ENCODE data around the gene MUCL3.

Gene MUCL3

GRCh38 chr6:30979690-30980089, 38.9 kb downstream of the MUCL3 start:
- Histone ChIP-seq H3K79me2 (ENCODE audit: insufficient read depth, low read length) (no peaks in the 10 kb centered on the region), H3K4me3 (ENCODE audit: low read depth, low read length, poor library complexity, severe bottlenecking) (no peak overlapping the region), H3K9me2 (ENCODE audit: low read depth, low read length) (no peaks in the 10 kb centered on the region), H3K36me3 (ENCODE audit: insufficient read depth, low read length) (no peaks in the 10 kb centered on the region), H2AFZ (ENCODE audit: low read length) (no peak overlapping the region), H4K20me1 (ENCODE audit: insufficient read depth, low read length) (no peaks in the 10 kb centered on the region), H3K4me2 (ENCODE audit: low read length) (no peak overlapping the region), H3K4me1 (ENCODE audit: insufficient read depth, low read length, severe bottlenecking) (no peaks in the 10 kb centered on the region), H3F3A (ENCODE audit: insufficient read depth, low read length) (no peaks in the 10 kb centered on the region), H3K27me3 (ENCODE audit: insufficient read depth, low read length) (no peaks in the 10 kb centered on the region; the same call in 1 of the 2 replicates), H3K9ac (ENCODE audit: low read length) (no peak overlapping the region), H3K27ac (ENCODE audit: low read depth, low read length, poor library complexity, severe bottlenecking) (no peak overlapping the region), H3K9me3 (ENCODE audit: low read length) (no peaks in the 10 kb centered on the region)
- no peak for TF ChIP-seq EZH2 (IDR thresholded peaks at IDR 0.05; ENCODE audit: borderline replicate concordance, low read length)

DNA sequence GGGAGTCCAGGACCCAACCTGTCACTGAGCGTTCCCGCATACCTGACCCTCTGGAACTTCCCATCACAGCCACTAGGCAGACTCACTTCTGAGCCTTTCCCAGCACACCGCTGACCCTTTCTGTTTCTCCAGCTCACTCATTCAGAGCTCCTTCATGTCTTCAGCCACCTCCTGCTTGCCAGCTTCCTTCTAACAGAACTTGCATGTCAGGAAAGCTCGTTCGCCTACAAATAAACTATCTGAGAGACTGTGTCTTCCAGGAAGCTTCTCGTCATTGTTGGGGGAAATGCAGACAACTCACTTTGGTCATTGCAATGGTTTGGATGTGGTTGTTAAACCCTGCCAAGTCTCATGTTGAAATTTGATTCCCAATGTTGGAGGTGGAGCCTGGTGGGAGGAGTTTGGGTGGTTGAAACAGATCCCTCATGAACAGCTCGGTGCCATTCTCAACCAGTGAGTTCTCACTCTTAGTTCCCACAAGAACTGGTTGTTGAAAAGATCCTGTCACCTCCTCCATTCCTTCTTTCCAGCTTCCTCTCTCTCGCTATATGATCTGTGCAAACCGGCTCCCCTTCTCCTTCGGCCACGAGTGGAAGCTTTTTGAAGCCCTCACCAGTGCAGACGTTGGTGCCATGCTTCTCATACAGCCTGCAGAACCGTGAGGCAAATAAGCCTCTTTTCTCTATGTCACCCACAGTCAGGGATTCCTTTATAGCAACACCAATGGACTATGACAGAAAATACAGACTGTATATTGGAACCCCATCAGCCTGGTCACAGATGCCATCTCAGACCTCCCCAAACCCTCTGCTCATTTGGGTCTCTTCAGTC, 41.4 kb downstream of the MUCL3 start:
- no peaks in the 10 kb centered on the region for H4K20me1 ChIP-seq (ENCODE audit: insufficient read depth, low read length)
- no peaks in the 10 kb centered on the region; the same call in 1 of the 2 replicates for H3K27me3 ChIP-seq (ENCODE audit: insufficient read depth, low read length)
- no peak overlapping the region for H3K4me3 ChIP-seq (ENCODE audit: low read depth, low read length, poor library complexity, severe bottlenecking)
- no peak overlapping the region for H2AFZ ChIP-seq (ENCODE audit: low read length)
- no peak overlapping the region for H3K4me2 ChIP-seq (ENCODE audit: low read length)
- H3K9me2 ChIP-seq (ENCODE audit: low read depth, low read length) = no peaks in the 10 kb centered on the region
- H3K79me2 ChIP-seq (ENCODE audit: insufficient read depth, low read length) = no peaks in the 10 kb centered on the region
- no peak overlapping the region for H3K27ac ChIP-seq (ENCODE audit: low read depth, low read length, poor library complexity, severe bottlenecking)
- no peaks in the 10 kb centered on the region for H3K36me3 ChIP-seq (ENCODE audit: insufficient read depth, low read length)
- H3K9ac ChIP-seq (ENCODE audit: low read length) = no peak overlapping the region
- H3F3A ChIP-seq (ENCODE audit: insufficient read depth, low read length) = no peaks in the 10 kb centered on the region
- H3K9me3 ChIP-seq (ENCODE audit: low read length) = no peaks in the 10 kb centered on the region
- TF ChIP-seq EZH2 (IDR thresholded peaks at IDR 0.05; ENCODE audit: borderline replicate concordance, low read length) = no peak
- TF ChIP-seq, protein P1, sequence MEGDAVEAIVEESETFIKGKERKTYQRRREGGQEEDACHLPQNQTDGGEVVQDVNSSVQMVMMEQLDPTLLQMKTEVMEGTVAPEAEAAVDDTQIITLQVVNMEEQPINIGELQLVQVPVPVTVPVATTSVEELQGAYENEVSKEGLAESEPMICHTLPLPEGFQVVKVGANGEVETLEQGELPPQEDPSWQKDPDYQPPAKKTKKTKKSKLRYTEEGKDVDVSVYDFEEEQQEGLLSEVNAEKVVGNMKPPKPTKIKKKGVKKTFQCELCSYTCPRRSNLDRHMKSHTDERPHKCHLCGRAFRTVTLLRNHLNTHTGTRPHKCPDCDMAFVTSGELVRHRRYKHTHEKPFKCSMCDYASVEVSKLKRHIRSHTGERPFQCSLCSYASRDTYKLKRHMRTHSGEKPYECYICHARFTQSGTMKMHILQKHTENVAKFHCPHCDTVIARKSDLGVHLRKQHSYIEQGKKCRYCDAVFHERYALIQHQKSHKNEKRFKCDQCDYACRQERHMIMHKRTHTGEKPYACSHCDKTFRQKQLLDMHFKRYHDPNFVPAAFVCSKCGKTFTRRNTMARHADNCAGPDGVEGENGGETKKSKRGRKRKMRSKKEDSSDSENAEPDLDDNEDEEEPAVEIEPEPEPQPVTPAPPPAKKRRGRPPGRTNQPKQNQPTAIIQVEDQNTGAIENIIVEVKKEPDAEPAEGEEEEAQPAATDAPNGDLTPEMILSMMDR (IDR thresholded peaks at IDR 0.05; ENCODE audit: low read length) = no peak
- no peaks in the 10 kb centered on the region for H3K4me1 ChIP-seq (ENCODE audit: insufficient read depth, low read length, severe bottlenecking)

DNA sequence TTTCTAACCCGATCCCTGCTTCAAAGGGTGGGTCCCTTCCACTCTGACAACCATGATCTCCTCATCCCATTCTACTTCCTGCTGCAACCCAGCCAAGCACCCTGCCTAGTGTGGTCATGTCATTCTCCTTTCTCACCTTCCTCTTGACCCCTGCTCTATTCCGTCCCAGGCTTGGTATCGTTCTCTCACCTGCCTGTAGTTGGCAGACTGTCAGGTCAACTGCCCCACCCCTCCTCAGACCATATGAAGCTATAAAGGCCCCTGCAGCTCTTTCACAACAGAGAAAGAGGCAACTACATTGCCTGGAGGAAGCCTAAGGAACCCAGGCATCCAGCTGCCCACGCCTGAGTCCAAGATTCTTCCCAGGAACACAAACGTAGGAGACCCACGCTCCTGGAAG, 42.7 kb downstream of the MUCL3 start, which contains the start of gene MUC21:
Gene MUC21 (plus strand): TSS at position 280 of the 400 bp plus-strand sequence. CDS start 241 bp downstream, outside the sequence.
- Histone ChIP-seq H3K4me3 (ENCODE audit: low read depth, low read length, poor library complexity, severe bottlenecking) (no peak within 1 kb of the TSS), H3F3A (ENCODE audit: insufficient read depth, low read length) (no peaks in the 10 kb centered on the region), H3K36me3 (ENCODE audit: insufficient read depth, low read length) (no peaks in the 10 kb centered on the region), H3K27ac (ENCODE audit: low read depth, low read length, poor library complexity, severe bottlenecking) (no peak within 1 kb of the TSS), H3K4me2 (ENCODE audit: low read length) (no peak within 1 kb of the TSS), H2AFZ (ENCODE audit: low read length) (no peak within 1 kb of the TSS), H4K20me1 (ENCODE audit: insufficient read depth, low read length) (no peaks in the 10 kb centered on the region), H3K9ac (ENCODE audit: low read length) (no peak within 1 kb of the TSS), H3K9me2 (ENCODE audit: low read depth, low read length) (no peaks in the 10 kb centered on the region), H3K27me3 (ENCODE audit: insufficient read depth, low read length) (no peaks in the 10 kb centered on the region; the same call in 1 of the 2 replicates), H3K4me1 (ENCODE audit: insufficient read depth, low read length, severe bottlenecking) (no peaks in the 10 kb centered on the region), H3K9me3 (ENCODE audit: low read length) (no peaks in the 10 kb centered on the region), H3K79me2 (ENCODE audit: insufficient read depth, low read length) (no peaks in the 10 kb centered on the region)
- no peak for TF ChIP-seq EZH2 (IDR thresholded peaks at IDR 0.05; ENCODE audit: borderline replicate concordance, low read length)
- TF ChIP-seq, protein P1 (IDR thresholded peaks at IDR 0.05; ENCODE audit: low read length) = no peak
